ENCODE measurements around the gene GRK1. TPM values are rescaled to one million over a fixed set of nuclear protein-coding genes. Genes with fewer than 3 reads are reported as not detected.

Gene GRK1
- total RNA-seq, 1 donor, result not detected

DNA sequence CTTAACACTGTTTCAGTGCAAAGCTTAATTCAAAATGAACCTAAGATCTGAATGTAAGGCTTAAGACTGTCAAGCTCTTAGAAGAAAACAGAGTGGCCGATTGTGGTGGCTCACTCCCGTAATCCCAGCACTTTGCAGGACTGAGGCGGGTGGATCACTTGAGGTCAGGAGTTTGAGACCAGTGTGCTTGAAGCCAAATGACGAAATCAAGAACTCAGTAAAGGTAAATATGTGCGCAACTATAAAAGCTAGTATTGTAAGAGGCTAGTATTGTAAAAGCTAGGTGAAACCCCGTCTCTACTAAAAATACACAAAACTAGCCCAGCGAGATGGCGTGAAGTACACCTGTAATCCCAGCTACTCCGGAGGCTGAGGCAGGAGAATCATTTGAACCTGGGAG is 21.7 kb upstream of the GRK1 start:
- no peak overlapping the region for H3K4me3 ChIP-seq (ENCODE audit: low read depth, low read length)
- no peak for DNase-seq (ENCODE audit: low read depth)
- TF ChIP-seq, protein P1, sequence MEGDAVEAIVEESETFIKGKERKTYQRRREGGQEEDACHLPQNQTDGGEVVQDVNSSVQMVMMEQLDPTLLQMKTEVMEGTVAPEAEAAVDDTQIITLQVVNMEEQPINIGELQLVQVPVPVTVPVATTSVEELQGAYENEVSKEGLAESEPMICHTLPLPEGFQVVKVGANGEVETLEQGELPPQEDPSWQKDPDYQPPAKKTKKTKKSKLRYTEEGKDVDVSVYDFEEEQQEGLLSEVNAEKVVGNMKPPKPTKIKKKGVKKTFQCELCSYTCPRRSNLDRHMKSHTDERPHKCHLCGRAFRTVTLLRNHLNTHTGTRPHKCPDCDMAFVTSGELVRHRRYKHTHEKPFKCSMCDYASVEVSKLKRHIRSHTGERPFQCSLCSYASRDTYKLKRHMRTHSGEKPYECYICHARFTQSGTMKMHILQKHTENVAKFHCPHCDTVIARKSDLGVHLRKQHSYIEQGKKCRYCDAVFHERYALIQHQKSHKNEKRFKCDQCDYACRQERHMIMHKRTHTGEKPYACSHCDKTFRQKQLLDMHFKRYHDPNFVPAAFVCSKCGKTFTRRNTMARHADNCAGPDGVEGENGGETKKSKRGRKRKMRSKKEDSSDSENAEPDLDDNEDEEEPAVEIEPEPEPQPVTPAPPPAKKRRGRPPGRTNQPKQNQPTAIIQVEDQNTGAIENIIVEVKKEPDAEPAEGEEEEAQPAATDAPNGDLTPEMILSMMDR (IDR thresholded peaks at IDR 0.05; ENCODE audit: insufficient read depth, low read depth, low read length), result no peak

DNA sequence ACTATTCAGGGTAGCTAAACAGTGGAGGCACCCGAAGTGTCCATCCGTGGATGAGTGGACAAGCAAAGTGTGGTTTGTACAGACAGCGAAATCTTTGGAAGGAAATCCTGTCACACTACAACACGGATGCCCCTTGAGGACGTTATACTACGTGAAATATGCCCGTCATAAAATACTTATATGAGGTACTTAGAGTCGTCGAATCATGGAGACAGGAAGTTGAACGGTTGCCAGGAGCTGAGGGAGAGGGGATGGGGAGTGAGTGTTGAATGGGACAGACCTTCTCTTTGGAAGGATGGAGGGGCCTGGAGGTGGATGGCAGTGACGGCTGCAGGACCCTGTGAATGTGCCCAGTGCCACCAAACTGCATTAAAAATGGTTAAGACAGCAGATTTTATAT is 20.6 kb upstream of the GRK1 start:
- DNase-seq (ENCODE audit: low read depth), result no peak
- TF ChIP-seq, protein P1 (IDR thresholded peaks at IDR 0.05; ENCODE audit: insufficient read depth, low read depth, low read length), result no peak
- H3K4me3 ChIP-seq (ENCODE audit: low read depth, low read length), result no peak overlapping the region

DNA sequence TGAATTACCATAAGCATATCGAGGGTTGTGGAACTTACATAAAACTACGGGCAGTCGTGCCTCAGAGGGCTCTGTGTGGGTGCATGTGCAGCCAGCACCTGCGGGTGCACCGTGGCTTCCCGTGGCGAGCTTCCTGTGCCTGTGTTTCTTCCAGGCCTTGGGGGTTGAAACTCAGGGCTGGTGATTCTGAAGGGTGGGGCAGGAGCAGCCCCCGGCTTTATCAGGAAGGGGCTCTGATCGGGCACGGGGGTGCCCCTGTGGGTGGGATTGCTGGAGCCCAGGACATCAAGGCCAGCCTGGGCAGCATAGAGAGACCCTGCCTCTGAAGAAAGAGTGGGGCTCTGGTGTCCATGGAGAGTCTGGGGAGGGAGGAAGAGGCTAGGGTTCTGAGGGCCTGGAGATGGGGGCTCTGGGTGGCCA is 20.1 kb upstream of the GRK1 start:
- H3K4me3 ChIP-seq (ENCODE audit: low read depth, low read length), result no peak overlapping the region
- DNase-seq (ENCODE audit: low read depth), result no peak
- TF ChIP-seq, protein P1 (IDR thresholded peaks at IDR 0.05; ENCODE audit: insufficient read depth, low read depth, low read length), result no peak

DNA sequence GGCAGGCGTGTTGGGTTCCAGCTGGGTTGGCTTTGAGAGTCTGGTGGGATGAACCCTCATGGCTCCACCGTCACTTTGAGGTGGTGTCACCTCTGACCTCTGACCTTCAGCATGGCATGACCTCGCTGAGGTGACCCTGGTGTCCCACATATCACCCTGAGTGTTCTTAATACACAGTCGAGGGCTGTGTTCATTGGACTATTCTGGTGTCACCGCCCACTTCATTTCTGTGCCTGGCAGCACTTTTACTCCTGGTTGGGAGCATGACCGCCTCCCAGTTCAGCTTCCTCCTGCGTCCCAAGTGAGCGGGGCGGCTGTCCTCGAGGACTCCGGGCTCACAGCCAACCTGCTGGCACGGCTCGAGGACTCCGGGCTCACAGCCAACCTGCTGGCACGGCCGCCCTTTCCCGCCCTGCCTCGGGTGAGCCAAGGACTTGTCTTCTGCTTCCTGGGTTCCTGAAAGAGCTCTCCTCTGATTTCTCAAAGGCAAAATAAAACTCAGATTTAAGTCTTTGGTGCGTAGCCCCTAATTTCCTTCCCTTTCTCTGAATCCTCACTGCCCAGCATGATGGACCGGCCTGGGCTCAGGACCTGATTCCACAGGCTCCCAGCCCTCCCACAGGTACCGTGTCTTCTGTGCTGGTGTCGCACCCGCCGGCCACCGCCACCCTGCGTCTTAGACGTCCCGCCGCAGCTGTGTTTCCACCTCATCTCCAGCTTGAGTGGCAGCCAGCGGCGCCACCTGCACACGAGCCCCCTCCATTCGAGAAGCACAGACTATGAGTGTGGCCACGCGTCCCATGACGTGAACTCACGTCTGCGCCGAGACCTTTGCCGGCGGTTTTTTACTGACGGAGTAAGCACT is 19.4 kb upstream of the GRK1 start:
- no peak overlapping the region for H3K4me3 ChIP-seq (ENCODE audit: low read depth, low read length)
- DNase-seq (ENCODE audit: low read depth), result peak; percentile 13
- TF ChIP-seq, protein P1 (IDR thresholded peaks at IDR 0.05; ENCODE audit: insufficient read depth, low read depth, low read length), result no peak

DNA sequence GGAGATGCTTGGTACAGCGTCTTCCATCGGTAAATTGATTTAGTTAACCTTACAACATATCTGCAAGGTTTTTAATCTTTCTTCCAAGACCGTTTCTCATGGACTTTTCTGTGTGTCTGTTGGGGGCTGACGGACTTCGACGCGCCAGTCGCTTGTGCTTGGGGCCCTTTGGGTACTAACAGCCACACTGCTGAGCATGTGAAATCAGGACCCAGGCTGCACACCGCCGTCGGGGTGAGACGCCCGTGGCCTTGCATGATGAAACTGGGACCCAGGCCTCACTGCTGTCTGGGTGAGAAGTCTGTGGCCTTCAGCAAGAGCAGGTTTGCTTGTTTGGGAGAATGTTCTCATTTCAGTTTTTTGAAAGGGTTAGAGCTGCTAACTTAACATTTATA is 18.8 kb upstream of the GRK1 start:
- H3K4me3 ChIP-seq (ENCODE audit: low read depth, low read length), result no peak overlapping the region
- TF ChIP-seq, protein P1 (IDR thresholded peaks at IDR 0.05; ENCODE audit: insufficient read depth, low read depth, low read length), result no peak
- no peak for DNase-seq (ENCODE audit: low read depth)

DNA sequence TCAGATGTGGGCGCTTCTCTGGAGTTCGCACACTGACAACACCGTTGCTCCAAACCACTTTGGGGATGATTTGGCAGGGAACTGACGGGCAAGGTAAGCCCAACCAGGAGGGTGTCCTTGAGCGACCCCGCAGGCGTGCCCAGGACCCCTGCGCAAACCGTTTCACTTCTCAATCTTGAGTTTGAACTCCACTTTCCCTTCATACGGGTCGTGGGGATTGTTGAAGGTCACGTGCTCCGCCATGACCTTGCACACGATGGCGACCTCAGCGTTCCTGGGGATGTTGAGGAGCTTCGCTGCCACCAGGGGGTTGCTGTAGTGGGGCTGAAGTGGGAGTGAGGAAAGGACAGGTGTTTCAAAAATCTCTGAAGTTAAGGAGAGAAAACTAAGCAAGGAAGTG is 17.8 kb upstream of the GRK1 start:
- DNase-seq (ENCODE audit: low read depth), result no peak

More for the DNA sequence above, 17.8 kb upstream of the GRK1 start:
- H3K4me3 ChIP-seq (ENCODE audit: low read depth, low read length), result no peak overlapping the region
- TF ChIP-seq, protein P1 (IDR thresholded peaks at IDR 0.05; ENCODE audit: insufficient read depth, low read depth, low read length), result no peak
